Heart left ventricle (tissue), 13 donors: ENCODE measurements around the gene VAPB.
"Not testable (repeated sequence)": the region's sequence is repeated elsewhere in the genome, so short reads cannot be mapped to it uniquely, and the experiment has no call there.

ENCODE experiments used
- POLR2A ChIP-seq, 2 donors: fragments of 450-650 bp; IDR thresholded peaks; one replicate each; pipeline ENCODE4 v1.6.1; 2017; ENCODE audit warnings: antibody characterized with exemption in 2 of 2, mild to moderate bottlenecking in 2 of 2, moderate library complexity in 2 of 2
- TF ChIP-seq, protein P1 (sequence below), 12 donors: fragments of 200-600 bp; sonication (generic) in 4 of 12; IDR thresholded peaks; one replicate each; pipeline versions ENCODE4 v1.5.0 to v1.8.0; 2018 to 2022; ENCODE audit warnings: antibody characterized with exemption in 12 of 12, mild to moderate bottlenecking in 5 of 12
- donor health status: ischemic (EF 13 %, LVEDD 7.1; RV severe dilation, severe dysfunction).
- donor health status: DM: no; HTN: yes; CAD: no.
- donor health status: DM: no; HTN: no; CAD: no.
- donor health status: ischemic (EF 25% LVEDD 6.9; RV normal size, moderate dysfunction).
- donor health status: ischemic (EF 25% LVEDD 5.7; RV mildly dilated, moderate dysfunction).
- donor health status: ischemic (EF 35%, LVEDD 5.7; RV mildly dilated, moderate dysfunction).
- donor health status: nonischemic (EF 11% LVEDD 7.7; RV severe dilation, severe dysfunction).
- donor health status: DM: yes; HTN: yes; CAD: no.
- donor health status: PGD.
- donor health status: ischemic (EF 29% LVEDD 5.4; RV normal size, mild dysfunction).
- donor health status: nonischemic (EF 23%, LVEDD 6.1; RV moderate dilation, normal function).

DNA sequence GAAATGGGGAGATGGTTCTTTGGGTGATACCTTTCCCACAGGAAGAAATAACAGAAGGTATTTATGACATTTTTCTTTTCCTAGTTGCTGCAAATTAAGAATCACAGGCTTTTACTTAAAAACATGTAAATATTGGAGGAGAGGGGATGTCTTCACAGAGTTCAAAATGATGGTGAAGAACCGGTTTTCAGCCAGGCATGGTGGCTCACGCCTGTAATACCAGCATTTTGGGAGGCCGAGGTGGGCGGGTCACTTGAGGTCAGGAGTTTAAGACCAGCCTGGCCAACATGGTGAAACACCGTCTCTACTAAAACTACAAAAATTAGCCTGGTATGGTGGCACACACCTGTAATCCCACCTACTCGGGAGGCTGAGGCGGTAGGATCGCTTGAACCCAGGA is 15.7 kb upstream of the VAPB start:
- TF ChIP-seq POLR2A (IDR thresholded peaks at IDR 0.05): not testable (repeated sequence)
- TF ChIP-seq, protein P1, sequence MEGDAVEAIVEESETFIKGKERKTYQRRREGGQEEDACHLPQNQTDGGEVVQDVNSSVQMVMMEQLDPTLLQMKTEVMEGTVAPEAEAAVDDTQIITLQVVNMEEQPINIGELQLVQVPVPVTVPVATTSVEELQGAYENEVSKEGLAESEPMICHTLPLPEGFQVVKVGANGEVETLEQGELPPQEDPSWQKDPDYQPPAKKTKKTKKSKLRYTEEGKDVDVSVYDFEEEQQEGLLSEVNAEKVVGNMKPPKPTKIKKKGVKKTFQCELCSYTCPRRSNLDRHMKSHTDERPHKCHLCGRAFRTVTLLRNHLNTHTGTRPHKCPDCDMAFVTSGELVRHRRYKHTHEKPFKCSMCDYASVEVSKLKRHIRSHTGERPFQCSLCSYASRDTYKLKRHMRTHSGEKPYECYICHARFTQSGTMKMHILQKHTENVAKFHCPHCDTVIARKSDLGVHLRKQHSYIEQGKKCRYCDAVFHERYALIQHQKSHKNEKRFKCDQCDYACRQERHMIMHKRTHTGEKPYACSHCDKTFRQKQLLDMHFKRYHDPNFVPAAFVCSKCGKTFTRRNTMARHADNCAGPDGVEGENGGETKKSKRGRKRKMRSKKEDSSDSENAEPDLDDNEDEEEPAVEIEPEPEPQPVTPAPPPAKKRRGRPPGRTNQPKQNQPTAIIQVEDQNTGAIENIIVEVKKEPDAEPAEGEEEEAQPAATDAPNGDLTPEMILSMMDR (IDR thresholded peaks at IDR 0.05): not testable (repeated sequence)
